GM23338 (cell line): ENCODE measurements around the gene GOSR1. TPM values are rescaled to one million over a fixed set of nuclear protein-coding genes. Genes with fewer than 3 reads are reported as not detected.

ENCODE experiments used
- ATAC-seq: fragments of 200-7000 bp; cut with Tn5 transposase; 3 replicates; pipeline ENCODE4 v1.9.1; 2020
- DNase-seq: peaks from one replicate; pipeline ENCODE4 v3.0.0-alpha.2; 2015; ENCODE audit warnings: low spot score
- H2AFZ ChIP-seq: fragments of 200-600 bp; sonication (generic); 2 replicates; pipeline ENCODE4 v1.8.0; 2016; ENCODE audit warnings: antibody characterized with exemption, mild to moderate bottlenecking, moderate library complexity
- H3F3A ChIP-seq: fragments of 200-600 bp; sonication (generic); replicated peaks from 2 replicates; pipeline ENCODE4 v1.8.0; 2017; ENCODE audit warnings: antibody characterized with exemption, mixed run types, low read depth
- H3K27ac ChIP-seq: fragments of 200-600 bp; sonication (generic); 2 replicates; pipeline ENCODE4 v1.6.1; 2016; ENCODE audit warnings: low read depth
- H3K27me3 ChIP-seq: fragments of 200-600 bp; sonication (generic); 2 replicates; pipeline ENCODE4 v1.8.0; 2016; ENCODE audit warnings: mild to moderate bottlenecking, mixed run types, moderate library complexity; ENCODE audit not compliant: insufficient read depth
- H3K36me3 ChIP-seq: fragments of 200-600 bp; sonication (generic); 2 replicates; pipeline ENCODE4 v1.8.0; 2016; ENCODE audit warnings: mild to moderate bottlenecking; ENCODE audit not compliant: insufficient read depth
- H3K4me1 ChIP-seq: fragments of 200-600 bp; sonication (generic); 2 replicates; pipeline ENCODE4 v1.8.0; 2016; ENCODE audit warnings: mild to moderate bottlenecking, moderate library complexity; ENCODE audit not compliant: insufficient read depth
- H3K4me2 ChIP-seq: fragments of 200-600 bp; sonication (generic); 2 replicates; pipeline ENCODE4 v1.7.1; 2017; ENCODE audit warnings: mixed run types
- H3K4me3 ChIP-seq: fragments of 200-600 bp; sonication (generic); 2 replicates; pipeline ENCODE4 v1.6.1; 2016; ENCODE audit warnings: mixed run types
- H3K79me2 ChIP-seq: fragments of 200-600 bp; sonication (generic); replicated peaks from 2 replicates; pipeline ENCODE4 v1.8.0; 2017; ENCODE audit warnings: mild to moderate bottlenecking; ENCODE audit not compliant: insufficient read depth
- H3K9me2 ChIP-seq: fragments of 200-600 bp; sonication (generic); 2 replicates; pipeline ENCODE4 v1.8.0; 2017; ENCODE audit not compliant: insufficient read depth
- H4K20me1 ChIP-seq: fragments of 200-600 bp; sonication (generic); replicated peaks from 2 replicates; pipeline ENCODE4 v1.8.0; 2017; ENCODE audit warnings: mild to moderate bottlenecking; ENCODE audit not compliant: insufficient read depth
- H3K27ac Mint-ChIP-seq: 2 replicates; pipeline ENCODE4 v1.8.0; 2020; ENCODE audit warnings: inconsistent platforms, mild to moderate bottlenecking, moderate library complexity, mixed read lengths
- H3K27me3 Mint-ChIP-seq: 3 replicates; pipeline ENCODE4 v1.8.0; 2022; ENCODE audit warnings: low read depth, mild to moderate bottlenecking, moderate library complexity, mixed read lengths, inconsistent platforms; ENCODE audit not compliant: insufficient read depth, poor library complexity
- H3K36me3 Mint-ChIP-seq: 3 replicates; pipeline ENCODE4 v1.8.0; 2021; ENCODE audit warnings: low read depth, mild to moderate bottlenecking, inconsistent platforms, moderate library complexity, mixed read lengths
- H3K4me1 Mint-ChIP-seq: 3 replicates; pipeline ENCODE4 v1.8.0; 2020; ENCODE audit warnings: mild to moderate bottlenecking, inconsistent platforms, mixed read lengths
- H3K4me3 Mint-ChIP-seq: 3 replicates; pipeline ENCODE4 v1.8.0; 2021; ENCODE audit warnings: moderate library complexity, mild to moderate bottlenecking, inconsistent platforms, mixed read lengths
- H3K9me3 Mint-ChIP-seq: 3 replicates; pipeline ENCODE4 v1.8.0; 2020; ENCODE audit warnings: moderate library complexity, mild to moderate bottlenecking, inconsistent platforms, mixed read lengths
- CREB1 ChIP-seq: fragments of 250-450 bp; sonication (Bioruptor Pico); IDR thresholded peaks from 2 replicates; pipeline ENCODE4 v1.5.0; 2020; ENCODE audit warnings: low read depth, mild to moderate bottlenecking, moderate library complexity
- EZH2 ChIP-seq: fragments of 200-600 bp; sonication (generic); IDR thresholded peaks from one replicate; pipeline ENCODE4 v1.8.0; 2017; ENCODE audit warnings: antibody characterized with exemption, mild to moderate bottlenecking, low read depth; ENCODE audit not compliant: unreplicated experiment
- EZH2phosphoT487 ChIP-seq: fragments of 200-600 bp; sonication (generic); IDR thresholded peaks from one replicate; pipeline ENCODE4 v1.8.1; 2018; ENCODE audit warnings: antibody characterized with exemption; ENCODE audit not compliant: unreplicated experiment
- JUNB ChIP-seq: IDR thresholded peaks from one replicate; pipeline ENCODE4 v1.6.1; 2016; ENCODE audit warnings: antibody characterized with exemption; ENCODE audit not compliant: unreplicated experiment
- NANOG ChIP-seq: IDR thresholded peaks from 2 replicates; pipeline ENCODE4 v1.6.1; 2016; ENCODE audit warnings: antibody characterized with exemption, borderline replicate concordance
- POLR2AphosphoS5 ChIP-seq: IDR thresholded peaks from 2 replicates; pipeline ENCODE4 v1.6.1; 2016; ENCODE audit warnings: antibody characterized with exemption, low read depth
- ZNF114 ChIP-seq: fragments of 250-450 bp; sonication (Bioruptor Pico); IDR thresholded peaks from 2 replicates; pipeline ENCODE4 v1.5.0; 2020; ENCODE audit warnings: mild to moderate bottlenecking, moderate library complexity
- ZNF331 ChIP-seq: fragments of 250-450 bp; sonication (Bioruptor Pico); IDR thresholded peaks from 2 replicates; pipeline ENCODE4 v1.5.0; 2020; ENCODE audit warnings: low read depth, mild to moderate bottlenecking, moderate library complexity
- polyA plus RNA-seq: library from polyadenylated mRNA; unstranded; fragments of >200 nt; fragmentation: Nextera tagmentation; extraction: Ambion mirVana; gene quantifications from 2 replicates; pipeline ENCODE4 v1.2.1, GENCODE V29; 2016
- total RNA-seq: library from RNA; depleted of rRNA; stranded (reverse); fragments of >200 nt; shearing (Covaris generic); gene quantifications from 2 replicates; pipeline ENCODE4 v1.2.3, GENCODE V29; 2014
- TF ChIP-seq, protein P1 (sequence below): IDR thresholded peaks from one replicate; pipeline ENCODE4 v1.6.1; 2018; ENCODE audit warnings: antibody characterized with exemption; ENCODE audit not compliant: unreplicated experiment
- TF ChIP-seq, protein P2 (sequence below), 2 experiments: fragments of 200-600 bp in 1 of 2; sonication (generic) in 1 of 2; conservative IDR thresholded peaks; 2 replicates each; pipeline versions ENCODE4 v1.5.1 to v1.6.1; 2016 to 2017; ENCODE audit warnings: antibody characterized with exemption in 2 of 2, low read depth in 2 of 2, mild to moderate bottlenecking in 2 of 2, moderate library complexity in 1 of 2
- TF ChIP-seq, protein P3 (sequence below): IDR thresholded peaks from 2 replicates; pipeline ENCODE4 v1.6.1; 2016; ENCODE audit warnings: antibody characterized with exemption
- TF ChIP-seq, protein P4 (sequence below): fragments of 250-450 bp; sonication (Bioruptor Pico); IDR thresholded peaks from 2 replicates; pipeline ENCODE4 v1.5.0; 2020; ENCODE audit warnings: mild to moderate bottlenecking, moderate library complexity

GOSR1 gene
- total and polyA plus RNA-seq, 2 experiments from 2014 or later: 33.4 to 74.1 TPM

GRCh38 chr17:30468465-30468864 lies 8.7 kb upstream of the GOSR1 start (continued):
- TF ChIP-seq, protein P1, sequence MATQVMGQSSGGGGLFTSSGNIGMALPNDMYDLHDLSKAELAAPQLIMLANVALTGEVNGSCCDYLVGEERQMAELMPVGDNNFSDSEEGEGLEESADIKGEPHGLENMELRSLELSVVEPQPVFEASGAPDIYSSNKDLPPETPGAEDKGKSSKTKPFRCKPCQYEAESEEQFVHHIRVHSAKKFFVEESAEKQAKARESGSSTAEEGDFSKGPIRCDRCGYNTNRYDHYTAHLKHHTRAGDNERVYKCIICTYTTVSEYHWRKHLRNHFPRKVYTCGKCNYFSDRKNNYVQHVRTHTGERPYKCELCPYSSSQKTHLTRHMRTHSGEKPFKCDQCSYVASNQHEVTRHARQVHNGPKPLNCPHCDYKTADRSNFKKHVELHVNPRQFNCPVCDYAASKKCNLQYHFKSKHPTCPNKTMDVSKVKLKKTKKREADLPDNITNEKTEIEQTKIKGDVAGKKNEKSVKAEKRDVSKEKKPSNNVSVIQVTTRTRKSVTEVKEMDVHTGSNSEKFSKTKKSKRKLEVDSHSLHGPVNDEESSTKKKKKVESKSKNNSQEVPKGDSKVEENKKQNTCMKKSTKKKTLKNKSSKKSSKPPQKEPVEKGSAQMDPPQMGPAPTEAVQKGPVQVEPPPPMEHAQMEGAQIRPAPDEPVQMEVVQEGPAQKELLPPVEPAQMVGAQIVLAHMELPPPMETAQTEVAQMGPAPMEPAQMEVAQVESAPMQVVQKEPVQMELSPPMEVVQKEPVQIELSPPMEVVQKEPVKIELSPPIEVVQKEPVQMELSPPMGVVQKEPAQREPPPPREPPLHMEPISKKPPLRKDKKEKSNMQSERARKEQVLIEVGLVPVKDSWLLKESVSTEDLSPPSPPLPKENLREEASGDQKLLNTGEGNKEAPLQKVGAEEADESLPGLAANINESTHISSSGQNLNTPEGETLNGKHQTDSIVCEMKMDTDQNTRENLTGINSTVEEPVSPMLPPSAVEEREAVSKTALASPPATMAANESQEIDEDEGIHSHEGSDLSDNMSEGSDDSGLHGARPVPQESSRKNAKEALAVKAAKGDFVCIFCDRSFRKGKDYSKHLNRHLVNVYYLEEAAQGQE: no peak
- TF ChIP-seq POLR2AphosphoS5 (no peak), NANOG (no peak), CREB1 (no peak), EZH2 (no peak), EZH2phosphoT487 (no peak)
- TF ChIP-seq, protein P2, sequence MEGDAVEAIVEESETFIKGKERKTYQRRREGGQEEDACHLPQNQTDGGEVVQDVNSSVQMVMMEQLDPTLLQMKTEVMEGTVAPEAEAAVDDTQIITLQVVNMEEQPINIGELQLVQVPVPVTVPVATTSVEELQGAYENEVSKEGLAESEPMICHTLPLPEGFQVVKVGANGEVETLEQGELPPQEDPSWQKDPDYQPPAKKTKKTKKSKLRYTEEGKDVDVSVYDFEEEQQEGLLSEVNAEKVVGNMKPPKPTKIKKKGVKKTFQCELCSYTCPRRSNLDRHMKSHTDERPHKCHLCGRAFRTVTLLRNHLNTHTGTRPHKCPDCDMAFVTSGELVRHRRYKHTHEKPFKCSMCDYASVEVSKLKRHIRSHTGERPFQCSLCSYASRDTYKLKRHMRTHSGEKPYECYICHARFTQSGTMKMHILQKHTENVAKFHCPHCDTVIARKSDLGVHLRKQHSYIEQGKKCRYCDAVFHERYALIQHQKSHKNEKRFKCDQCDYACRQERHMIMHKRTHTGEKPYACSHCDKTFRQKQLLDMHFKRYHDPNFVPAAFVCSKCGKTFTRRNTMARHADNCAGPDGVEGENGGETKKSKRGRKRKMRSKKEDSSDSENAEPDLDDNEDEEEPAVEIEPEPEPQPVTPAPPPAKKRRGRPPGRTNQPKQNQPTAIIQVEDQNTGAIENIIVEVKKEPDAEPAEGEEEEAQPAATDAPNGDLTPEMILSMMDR (conservative IDR thresholded peaks at IDR 0.05; ENCODE audit: low read depth in 2 of 2): no peak

GRCh38 chr17:30472238-30472890 lies 4.8 kb upstream of the GOSR1 start:
- no peak for ATAC-seq
- H3K27me3 Mint-ChIP-seq: peaks cover 4% of the 10 kb centered on the region
- H3K4me2 ChIP-seq: no peak overlapping the region
- no peak overlapping the region for H3K4me3 ChIP-seq
- H3K27ac Mint-ChIP-seq: no peak overlapping the region
- no peak overlapping the region for H2AFZ ChIP-seq
- H3K9me3 Mint-ChIP-seq: no peaks in the 10 kb centered on the region
- peaks cover 8% of the 10 kb centered on the region; the same call in 2 of the 3 replicates for H3K4me1 Mint-ChIP-seq
- DNase-seq: no peak
- H3K4me1 ChIP-seq: no peaks in the 10 kb centered on the region
- no peaks in the 10 kb centered on the region; the same call in 1 of the 2 replicates for H3K79me2 ChIP-seq
- H3K27me3 ChIP-seq: no peaks in the 10 kb centered on the region
- H3K4me3 Mint-ChIP-seq: no peak overlapping the region
- no peak overlapping the region for H3K27ac ChIP-seq
- H3K9me2 ChIP-seq: no peaks in the 10 kb centered on the region
- H3K36me3 Mint-ChIP-seq: no peaks in the 10 kb centered on the region
- H3F3A ChIP-seq: no peaks in the 10 kb centered on the region
- no peaks in the 10 kb centered on the region for H3K36me3 ChIP-seq
- no peaks in the 10 kb centered on the region for H4K20me1 ChIP-seq
- TF ChIP-seq, protein P3, sequence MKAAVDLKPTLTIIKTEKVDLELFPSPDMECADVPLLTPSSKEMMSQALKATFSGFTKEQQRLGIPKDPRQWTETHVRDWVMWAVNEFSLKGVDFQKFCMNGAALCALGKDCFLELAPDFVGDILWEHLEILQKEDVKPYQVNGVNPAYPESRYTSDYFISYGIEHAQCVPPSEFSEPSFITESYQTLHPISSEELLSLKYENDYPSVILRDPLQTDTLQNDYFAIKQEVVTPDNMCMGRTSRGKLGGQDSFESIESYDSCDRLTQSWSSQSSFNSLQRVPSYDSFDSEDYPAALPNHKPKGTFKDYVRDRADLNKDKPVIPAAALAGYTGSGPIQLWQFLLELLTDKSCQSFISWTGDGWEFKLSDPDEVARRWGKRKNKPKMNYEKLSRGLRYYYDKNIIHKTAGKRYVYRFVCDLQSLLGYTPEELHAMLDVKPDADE: no peak
- TF ChIP-seq ZNF331 (no peak), EZH2phosphoT487 (no peak), NANOG (no peak), JUNB (no peak), ZNF114 (CRISPR knock-in tag) (no peak)
- TF ChIP-seq, protein P4, sequence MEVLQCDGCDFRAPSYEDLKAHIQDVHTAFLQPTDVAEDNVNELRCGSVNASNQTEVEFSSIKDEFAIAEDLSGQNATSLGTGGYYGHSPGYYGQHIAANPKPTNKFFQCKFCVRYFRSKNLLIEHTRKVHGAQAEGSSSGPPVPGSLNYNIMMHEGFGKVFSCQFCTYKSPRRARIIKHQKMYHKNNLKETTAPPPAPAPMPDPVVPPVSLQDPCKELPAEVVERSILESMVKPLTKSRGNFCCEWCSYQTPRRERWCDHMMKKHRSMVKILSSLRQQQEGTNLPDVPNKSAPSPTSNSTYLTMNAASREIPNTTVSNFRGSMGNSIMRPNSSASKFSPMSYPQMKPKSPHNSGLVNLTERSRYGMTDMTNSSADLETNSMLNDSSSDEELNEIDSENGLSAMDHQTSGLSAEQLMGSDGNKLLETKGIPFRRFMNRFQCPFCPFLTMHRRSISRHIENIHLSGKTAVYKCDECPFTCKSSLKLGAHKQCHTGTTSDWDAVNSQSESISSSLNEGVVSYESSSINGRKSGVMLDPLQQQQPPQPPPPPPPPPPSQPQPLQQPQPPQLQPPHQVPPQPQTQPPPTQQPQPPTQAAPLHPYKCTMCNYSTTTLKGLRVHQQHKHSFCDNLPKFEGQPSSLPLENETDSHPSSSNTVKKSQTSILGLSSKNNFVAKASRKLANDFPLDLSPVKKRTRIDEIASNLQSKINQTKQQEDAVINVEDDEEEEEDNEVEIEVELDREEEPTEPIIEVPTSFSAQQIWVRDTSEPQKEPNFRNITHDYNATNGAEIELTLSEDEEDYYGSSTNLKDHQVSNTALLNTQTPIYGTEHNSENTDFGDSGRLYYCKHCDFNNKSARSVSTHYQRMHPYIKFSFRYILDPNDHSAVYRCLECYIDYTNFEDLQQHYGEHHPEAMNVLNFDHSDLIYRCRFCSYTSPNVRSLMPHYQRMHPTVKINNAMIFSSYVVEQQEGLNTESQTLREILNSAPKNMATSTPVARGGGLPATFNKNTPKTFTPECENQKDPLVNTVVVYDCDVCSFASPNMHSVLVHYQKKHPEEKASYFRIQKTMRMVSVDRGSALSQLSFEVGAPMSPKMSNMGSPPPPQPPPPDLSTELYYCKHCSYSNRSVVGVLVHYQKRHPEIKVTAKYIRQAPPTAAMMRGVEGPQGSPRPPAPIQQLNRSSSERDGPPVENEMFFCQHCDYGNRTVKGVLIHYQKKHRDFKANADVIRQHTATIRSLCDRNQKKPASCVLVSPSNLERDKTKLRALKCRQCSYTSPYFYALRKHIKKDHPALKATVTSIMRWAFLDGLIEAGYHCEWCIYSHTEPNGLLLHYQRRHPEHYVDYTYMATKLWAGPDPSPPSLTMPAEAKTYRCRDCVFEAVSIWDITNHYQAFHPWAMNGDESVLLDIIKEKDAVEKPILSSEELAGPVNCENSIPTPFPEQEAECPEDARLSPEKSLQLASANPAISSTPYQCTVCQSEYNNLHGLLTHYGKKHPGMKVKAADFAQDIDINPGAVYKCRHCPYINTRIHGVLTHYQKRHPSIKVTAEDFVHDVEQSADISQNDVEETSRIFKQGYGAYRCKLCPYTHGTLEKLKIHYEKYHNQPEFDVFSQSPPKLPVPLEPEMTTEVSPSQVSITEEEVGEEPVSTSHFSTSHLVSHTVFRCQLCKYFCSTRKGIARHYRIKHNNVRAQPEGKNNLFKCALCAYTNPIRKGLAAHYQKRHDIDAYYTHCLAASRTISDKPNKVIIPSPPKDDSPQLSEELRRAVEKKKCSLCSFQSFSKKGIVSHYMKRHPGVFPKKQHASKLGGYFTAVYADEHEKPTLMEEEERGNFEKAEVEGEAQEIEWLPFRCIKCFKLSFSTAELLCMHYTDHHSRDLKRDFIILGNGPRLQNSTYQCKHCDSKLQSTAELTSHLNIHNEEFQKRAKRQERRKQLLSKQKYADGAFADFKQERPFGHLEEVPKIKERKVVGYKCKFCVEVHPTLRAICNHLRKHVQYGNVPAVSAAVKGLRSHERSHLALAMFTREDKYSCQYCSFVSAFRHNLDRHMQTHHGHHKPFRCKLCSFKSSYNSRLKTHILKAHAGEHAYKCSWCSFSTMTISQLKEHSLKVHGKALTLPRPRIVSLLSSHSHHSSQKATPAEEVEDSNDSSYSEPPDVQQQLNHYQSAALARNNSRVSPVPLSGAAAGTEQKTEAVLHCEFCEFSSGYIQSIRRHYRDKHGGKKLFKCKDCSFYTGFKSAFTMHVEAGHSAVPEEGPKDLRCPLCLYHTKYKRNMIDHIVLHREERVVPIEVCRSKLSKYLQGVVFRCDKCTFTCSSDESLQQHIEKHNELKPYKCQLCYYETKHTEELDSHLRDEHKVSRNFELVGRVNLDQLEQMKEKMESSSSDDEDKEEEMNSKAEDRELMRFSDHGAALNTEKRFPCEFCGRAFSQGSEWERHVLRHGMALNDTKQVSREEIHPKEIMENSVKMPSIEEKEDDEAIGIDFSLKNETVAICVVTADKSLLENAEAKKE: no peak
